ENCODE results near the gene RINL.

The RINL gene

GRCh38 chr19:38848299-38849146 is 29.6 kb downstream of the RINL start:
- no peak for DNase-seq

GRCh38 chr19:38846097-38846496 is 32.0 kb downstream of the RINL start:
- no peak for DNase-seq

GRCh38 chr19:38845374-38846024 is 32.6 kb downstream of the RINL start:
- DNase-seq: no peak

GRCh38 chr19:38844093-38844686 is 33.9 kb downstream of the RINL start:
- DNase-seq: no peak

- no peak for DNase-seq
Observed at GRCh38 chr19:38843175-38843758, 34.8 kb downstream of the RINL start.

GRCh38 chr19:38842439-38843174 is 35.5 kb downstream of the RINL start:
- DNase-seq: no peak

GRCh38 chr19:38841787-38842438 is 36.2 kb downstream of the RINL start:
- no peak for DNase-seq

- no peak for DNase-seq
Observed at GRCh38 chr19:38841180-38841766, 36.8 kb downstream of the RINL start.

GRCh38 chr19:38840583-38840968 is 37.5 kb downstream of the RINL start:
- DNase-seq: no peak

GRCh38 chr19:38839816-38840582 is 38.1 kb downstream of the RINL start:
- DNase-seq: no peak

- DNase-seq: no peak
Observed at GRCh38 chr19:38838986-38839761, 38.9 kb downstream of the RINL start.

- DNase-seq: no peak
Observed at GRCh38 chr19:38838208-38838985, 39.7 kb downstream of the RINL start.

- no peak for DNase-seq
Observed at GRCh38 chr19:38837656-38838121, 40.4 kb downstream of the RINL start.

GRCh38 chr19:38836983-38837626 is 41.0 kb downstream of the RINL start:
- no peak for DNase-seq

- no peak for DNase-seq
Observed at GRCh38 chr19:38836159-38836982, 41.7 kb downstream of the RINL start.

GRCh38 chr19:38834590-38834989 is 43.5 kb downstream of the RINL start:
- no peak for DNase-seq

- DNase-seq: no peak
Observed at GRCh38 chr19:38834104-38834490, 44.0 kb downstream of the RINL start.

- no peak for DNase-seq
Observed at GRCh38 chr19:38833092-38833425, 45.0 kb downstream of the RINL start.

Measured in DMS79 treated with DMSO at 0.1 percent for 48 hours (cell line).